Keratinocyte (primary cell): Measurements from ENCODE around the gene TCEAL8. TPM values are rescaled to one million over a fixed set of nuclear protein-coding genes. Genes with fewer than 3 reads are reported as not detected.

Source experiments
- DNase-seq: peaks from one replicate; pipeline ENCODE4 v3.0.0-alpha.2; 2011; ENCODE audit warnings: low read depth, missing footprints, low spot score
- FAIRE-seq: peaks from 2 replicates; lab custom pipeline; 2011; peaks lifted over from hg19 to GRCh38; lab: Jason Lieb, UNC
- H2AFZ ChIP-seq: 2 replicates; pipeline ENCODE4 v1.6.0; 2012; ENCODE audit warnings: low read length, control low read depth, inconsistent platforms; ENCODE audit not compliant: control insufficient read depth
- H3K27ac ChIP-seq: 2 replicates; pipeline ENCODE4 v1.5.1; 2011; ENCODE audit warnings: low read length; ENCODE audit not compliant: control insufficient read depth, insufficient read depth
- H3K27me3 ChIP-seq: 3 replicates; pipeline ENCODE4 v1.6.0; 2011; ENCODE audit warnings: low read length; ENCODE audit not compliant: control insufficient read depth, insufficient read depth; ENCODE audit errors: extremely low read depth
- H3K36me3 ChIP-seq, 2 experiments: 2 replicates in 1 of 2; 3 replicates in 1 of 2; pipeline ENCODE4 v1.5.1; 2011; ENCODE audit warnings: low read length in 2 of 2, mild to moderate bottlenecking in 1 of 2; ENCODE audit not compliant: control insufficient read depth in 2 of 2, insufficient read depth in 2 of 2; ENCODE audit errors: extremely low read depth in 1 of 2
- H3K4me1 ChIP-seq: 3 replicates; pipeline ENCODE4 v1.5.1; 2011; ENCODE audit warnings: low read length; ENCODE audit not compliant: control insufficient read depth, insufficient read depth; ENCODE audit errors: extremely low read depth
- H3K4me2 ChIP-seq: 3 replicates; pipeline ENCODE4 v1.6.0; 2011; ENCODE audit warnings: low read depth, low read length; ENCODE audit not compliant: control insufficient read depth, insufficient read depth; ENCODE audit errors: extremely low read depth
- H3K4me3 ChIP-seq, 3 experiments: fragments of 200-600 bp in 1 of 3; sonication (generic) in 1 of 3; 2 replicates in 2 of 3; 3 replicates in 1 of 3; pipeline ENCODE4 v1.5.1; 2011 to 2016; ENCODE audit warnings: low read length in 3 of 3, mild to moderate bottlenecking in 3 of 3, control low read depth in 2 of 3, inconsistent platforms in 1 of 3, low read depth in 1 of 3, mixed read lengths in 1 of 3, mixed run types in 1 of 3, moderate library complexity in 1 of 3; ENCODE audit not compliant: control insufficient read depth in 2 of 3, insufficient read depth in 2 of 3; ENCODE audit errors: extremely low read depth in 1 of 3
- H3K79me2 ChIP-seq: 2 replicates; pipeline ENCODE4 v1.6.0; 2012; ENCODE audit warnings: low read length; ENCODE audit not compliant: control insufficient read depth, insufficient read depth
- H3K9ac ChIP-seq: 3 replicates; pipeline ENCODE4 v1.6.0; 2011; ENCODE audit warnings: low read length; ENCODE audit not compliant: control insufficient read depth, insufficient read depth; ENCODE audit errors: extremely low read depth
- H3K9me1 ChIP-seq: 3 replicates; pipeline ENCODE4 v1.6.0; 2011; ENCODE audit warnings: low read length; ENCODE audit not compliant: control insufficient read depth, insufficient read depth; ENCODE audit errors: extremely low read depth
- H3K9me3 ChIP-seq: 2 replicates; pipeline ENCODE4 v1.5.1; 2012; ENCODE audit warnings: low read depth, low read length; ENCODE audit not compliant: control insufficient read depth
- H4K20me1 ChIP-seq: 3 replicates; pipeline ENCODE4 v1.6.0; 2011; ENCODE audit warnings: low read length; ENCODE audit not compliant: control insufficient read depth, insufficient read depth; ENCODE audit errors: extremely low read depth
- CTCF ChIP-seq, 3 experiments: IDR thresholded peaks in 1 of 3; conservative IDR thresholded peaks in 1 of 3; optimal IDR thresholded peaks in 1 of 3; 2 replicates in 2 of 3; 3 replicates in 1 of 3; pipeline versions ENCODE3 to v1.5.1; 2011; ENCODE audit warnings: low read length in 3 of 3, mild to moderate bottlenecking in 3 of 3, moderate library complexity in 2 of 3, control low read depth in 1 of 3, inconsistent platforms in 1 of 3; ENCODE audit not compliant: insufficient read depth in 2 of 3; ENCODE audit errors: extremely low read depth in 1 of 3
- EZH2 ChIP-seq: IDR thresholded peaks from one replicate; pipeline ENCODE4 v1.6.1; 2012; ENCODE audit warnings: inconsistent platforms, mild to moderate bottlenecking, low read length, moderate library complexity
- dilution Hi-C: fragments of 300-500 bp; cut with MboI; formaldehyde crosslinking; loops from one replicate; pipeline ENCODE4 v1.7.0; 2020; ENCODE audit warnings: low sequenced_read_pairs; ENCODE audit not compliant: extremely low pct_ligation_motif_present
- polyA plus RNA-seq, 5 experiments: library from polyadenylated mRNA; depleted of rRNA in 3 of 5; stranded (reverse) in 3 of 5; stranded (forward) in 1 of 5; unstranded in 1 of 5; fragments of >200 nt; gene quantifications; 1 replicate in 1 of 5; 2 replicates in 3 of 5; 3 replicates in 1 of 5; pipeline versions ENCODE4 v1.2.1 to v1.2.3, GENCODE V29; 2011 to 2012; ENCODE audit warnings: missing spikeins in 2 of 5, low read depth in 1 of 5, low replicate concordance in 1 of 5

TCEAL8 gene
- polyA plus RNA-seq, 1 donor (not counting 4 experiments of a cell fraction or from before 2014, with no cell fraction given) = 84.7 TPM

DNA sequence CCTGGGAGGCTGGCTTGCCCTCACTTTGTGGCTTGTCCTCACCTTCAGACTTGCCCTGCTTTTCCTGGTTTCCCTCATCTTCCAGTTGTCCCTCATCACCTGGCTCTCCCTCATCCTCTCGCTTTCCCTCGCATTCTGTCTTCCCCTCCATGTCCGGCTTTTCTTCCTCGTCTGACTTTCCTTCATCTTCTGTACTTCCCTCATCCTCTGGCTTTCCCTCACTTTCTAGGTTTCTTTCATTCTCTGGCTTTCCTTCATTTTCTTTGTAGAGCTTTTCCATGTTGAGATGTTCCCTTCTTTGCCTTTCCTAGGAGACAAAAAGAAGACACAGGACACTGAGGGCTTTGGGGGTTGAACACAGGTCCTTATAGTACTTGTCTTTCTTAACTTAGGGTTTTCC is 19.3 kb upstream of the TCEAL8 start:
- Histone ChIP-seq H3K9me1 (no peaks in the 10 kb centered on the region), H3K79me2 (no peaks in the 10 kb centered on the region), H4K20me1 (no peaks in the 10 kb centered on the region), H3K9me3 (no peaks in the 10 kb centered on the region), H3K27me3 (peaks cover 35% of the 10 kb centered on the region), H3K4me1 (no peaks in the 10 kb centered on the region), H3K4me3 (no peak overlapping the region), H3K9ac (no peak overlapping the region), H3K36me3 (no peaks in the 10 kb centered on the region), H3K4me2 (no peak overlapping the region), H2AFZ (no peak overlapping the region), H3K27ac (no peak overlapping the region)
- dilution Hi-C loops = no loop called here
- no peak for FAIRE-seq
- TF ChIP-seq EZH2 = no peak
- no peak for TF ChIP-seq CTCF (optimal IDR thresholded peaks at IDR 0.05 in 1 of 3, IDR thresholded peaks at IDR 0.05 in 1 of 3, conservative IDR thresholded peaks at IDR 0.05 in 1 of 3; ENCODE audit: extremely low read depth in 1 of 3, insufficient read depth in 2 of 3, low read length in 3 of 3)
- no peak for DNase-seq

- Histone ChIP-seq H3K4me3 (no peak overlapping the region), H4K20me1 (no peaks in the 10 kb centered on the region), H3K36me3 (no peaks in the 10 kb centered on the region), H3K27ac (no peak overlapping the region), H3K9ac (no peak overlapping the region), H3K9me3 (no peaks in the 10 kb centered on the region), H2AFZ (no peak overlapping the region), H3K4me2 (no peak overlapping the region), H3K27me3 (peaks cover 5% of the 10 kb centered on the region), H3K4me1 (peaks cover 4% of the 10 kb centered on the region), H3K79me2 (peaks cover 2% of the 10 kb centered on the region), H3K9me1 (no peaks in the 10 kb centered on the region)
- dilution Hi-C loops = no loop called here
- DNase-seq = no peak
- TF ChIP-seq EZH2 = no peak
- no peak for FAIRE-seq
Observed at GRCh38 chrX:103258275-103258674, 3.3 kb upstream of the TCEAL8 start.

- Histone ChIP-seq H3K27ac (no peak overlapping the region), H3K9me3 (no peaks in the 10 kb centered on the region), H2AFZ (no peak overlapping the region), H3K36me3 (no peaks in the 10 kb centered on the region), H3K9me1 (no peaks in the 10 kb centered on the region), H3K4me1 (peaks cover 6% of the 10 kb centered on the region), H3K9ac (no peak overlapping the region), H4K20me1 (no peaks in the 10 kb centered on the region), H3K4me3 (no peak overlapping the region), H3K4me2 (no peak overlapping the region), H3K79me2 (peaks cover 2% of the 10 kb centered on the region), H3K27me3 (peaks cover 5% of the 10 kb centered on the region)
- DNase-seq = no peak
- dilution Hi-C loops = no loop called here
- no peak for FAIRE-seq
- no peak for TF ChIP-seq EZH2
- no peak for TF ChIP-seq CTCF (optimal IDR thresholded peaks at IDR 0.05 in 1 of 3, IDR thresholded peaks at IDR 0.05 in 1 of 3, conservative IDR thresholded peaks at IDR 0.05 in 1 of 3; ENCODE audit: extremely low read depth in 1 of 3, insufficient read depth in 2 of 3, low read length in 3 of 3)
Observed at GRCh38 chrX:103256651-103257050, 1.7 kb upstream of the TCEAL8 start.
